Naive thymus-derived CD4-positive, alpha-beta T cell (primary cell): Measurements from ENCODE around the gene CYP2B6. TPM values are rescaled to one million over a fixed set of nuclear protein-coding genes. Genes with fewer than 3 reads are reported as not detected.
A peak's percentile ranks its signal among the peaks of the same experiment; 100 is the strongest.

Source experiments
- ATAC-seq: fragments of 150-1000 bp; cut with Tn5 transposase; 2 replicates; pipeline ENCODE4 v1.10.0; 2021; ENCODE audit warnings: mild to moderate bottlenecking, moderate library complexity
- CTCF ChIA-PET: fragments of 350-600 bp; sonication (Branson Sonifier 250); formaldehyde crosslinking; loops from one replicate; lab custom pipeline; 2021; ENCODE audit warnings: antibody characterized with exemption; lab: Charles Lee
- POLR2A ChIA-PET: fragments of 350-600 bp; sonication (Branson Sonifier 250); formaldehyde crosslinking; loops from one replicate; lab custom pipeline; 2021; ENCODE audit warnings: antibody characterized with exemption, inconsistent platforms; lab: Charles Lee
- DNase-seq, 9 donors: peaks; one replicate each; pipeline versions ENCODE4 v3.0.0 to v3.0.0-alpha.2; 2020 to 2022; ENCODE audit warnings: mixed read lengths in 1 of 9
- H3K27ac ChIP-seq: one replicate; pipeline ENCODE4 v1.7.0; 2013; ENCODE audit warnings: mild to moderate bottlenecking, low read depth, low read length, moderate library complexity
- H3K27me3 ChIP-seq, 2 donors: one replicate each; pipeline ENCODE4 v1.7.0; 2013; ENCODE audit warnings: low read length in 2 of 2, mild to moderate bottlenecking in 2 of 2, moderate library complexity in 2 of 2; ENCODE audit not compliant: control insufficient read depth in 2 of 2, insufficient read depth in 2 of 2
- H3K36me3 ChIP-seq, 3 experiments: 1 replicate in 2 of 3; 2 replicates in 1 of 3; pipeline ENCODE4 v1.7.0; 2013; ENCODE audit warnings: low read length in 3 of 3, mild to moderate bottlenecking in 3 of 3, moderate library complexity in 1 of 3; ENCODE audit not compliant: insufficient read depth in 3 of 3, control insufficient read depth in 2 of 3
- H3K4me1 ChIP-seq, 2 donors: one replicate each; pipeline ENCODE4 v1.7.0; 2013; ENCODE audit warnings: low read length in 2 of 2, mild to moderate bottlenecking in 2 of 2, moderate library complexity in 1 of 2; ENCODE audit not compliant: control insufficient read depth in 2 of 2, insufficient read depth in 2 of 2
- H3K4me3 ChIP-seq: 2 replicates; pipeline ENCODE4 v1.7.0; 2013; ENCODE audit warnings: mild to moderate bottlenecking, low read length
- H3K9me3 ChIP-seq, 3 experiments: 1 replicate in 2 of 3; 2 replicates in 1 of 3; pipeline ENCODE4 v1.7.0; 2013; ENCODE audit warnings: low read length in 3 of 3; ENCODE audit not compliant: control insufficient read depth in 2 of 3
- H3K27ac Mint-ChIP-seq, 9 donors: one replicate each; pipeline ENCODE4 v1.8.0; 2020 to 2022; ENCODE audit warnings: mixed read lengths in 9 of 9, mild to moderate bottlenecking in 8 of 9, moderate library complexity in 5 of 9, inconsistent platforms in 2 of 9
- H3K27me3 Mint-ChIP-seq, 5 donors: one replicate each; pipeline ENCODE4 v1.8.0; 2021 to 2022; ENCODE audit warnings: mixed read lengths in 5 of 5, mild to moderate bottlenecking in 1 of 5
- H3K36me3 Mint-ChIP-seq, 5 donors: one replicate each; pipeline ENCODE4 v1.8.0; 2020 to 2022; ENCODE audit warnings: mixed read lengths in 5 of 5, mild to moderate bottlenecking in 3 of 5, inconsistent platforms in 1 of 5
- H3K4me1 Mint-ChIP-seq, 7 donors: one replicate each; pipeline ENCODE4 v1.8.0; 2020 to 2022; ENCODE audit warnings: mixed read lengths in 7 of 7, mild to moderate bottlenecking in 3 of 7, inconsistent platforms in 1 of 7
- H3K4me3 Mint-ChIP-seq, 10 donors: one replicate each; pipeline ENCODE4 v1.8.0; 2020 to 2022; ENCODE audit warnings: mild to moderate bottlenecking in 10 of 10, mixed read lengths in 10 of 10, moderate library complexity in 6 of 10, inconsistent platforms in 2 of 10
- H3K9me3 Mint-ChIP-seq, 11 donors: one replicate each; pipeline ENCODE4 v1.8.0; 2020 to 2022; ENCODE audit warnings: mixed read lengths in 11 of 11, mild to moderate bottlenecking in 4 of 11, inconsistent platforms in 1 of 11, moderate library complexity in 1 of 11
- intact Hi-C, 2 donors: fragments of 100-400 bp; cut with micrococcal nuclease; formaldehyde crosslinking; loops; one replicate each; pipeline ENCODE4 v1.15.1; 2023
- polyA plus RNA-seq, 2 donors: library from polyadenylated mRNA; unstranded; fragments of 300-500 nt; fragmentation: Illumina TruSeq; gene quantifications; one replicate each; pipeline ENCODE4 v1.2.3, GENCODE V29; 2021
- total RNA-seq, 6 experiments: library from RNA in 5 of 6; stranded (reverse) in 5 of 6; gene quantifications; 1 replicate in 5 of 6; 2 replicates in 1 of 6; pipeline ENCODE4 v1.2.3 and lab custom pipeline; 2021 to 2026

CYP2B6 gene
- total RNA-seq = not detected
- polyA plus RNA-seq = not detected
- total RNA-seq (lab: John Stamatoyannopoulos, UW) = not detected

GRCh38 chr19:40990972-40991381 lies at the start of gene CYP2B6:
CYP2B6 (plus strand) TSS chr19:40991282; CDS start chr19:40991306, 24 bp downstream.
- Mint-ChIP-seq H3K4me1 (no peaks in the 10 kb centered on the region), H3K27me3 (peaks cover 4 to 22% (median 8%) of the 10 kb centered on the region in 5 donors), H3K4me3 (no peak within 1 kb of the TSS), H3K36me3 (peaks cover 0 to 7% (median 3%) of the 10 kb centered on the region in 5 donors), H3K27ac (peak within 1 kb of the TSS in 1 of 9 donors; percentile 10), H3K9me3 (peaks cover 0 to 25% (median 6%) of the 10 kb centered on the region in 11 donors)
- intact Hi-C loops = no loop called here
- Histone ChIP-seq H3K27me3 (no peaks in the 10 kb centered on the region), H3K27ac (no peak within 1 kb of the TSS), H3K9me3 (peaks cover 0 to 3% (median 0%) of the 10 kb centered on the region in 3 experiments), H3K36me3 (no peaks in the 10 kb centered on the region), H3K4me1 (no peaks in the 10 kb centered on the region), H3K4me3 (no peak within 1 kb of the TSS)
- ChIA-PET POLR2A (no interaction called here), CTCF (interaction anchor here (0.7 kb wide), 1 partner anchor 16 kb away, joined by 3 read pairs; no protein-coding TSS in a partner anchor)
- ATAC-seq (no peak), DNase-seq (no peak)

GRCh38 chr19:40941481-40942219 lies 49.4 kb upstream of the CYP2B6 start:
- H3K27ac ChIP-seq = no peak overlapping the region
- Mint-ChIP-seq H3K27me3 (peaks cover 10 to 38% (median 12%) of the 10 kb centered on the region in 5 donors), H3K36me3 (peaks cover 0 to 5% (median 0%) of the 10 kb centered on the region in 5 donors), H3K27ac (no peak overlapping the region), H3K9me3 (peaks cover 0 to 3% (median 0%) of the 10 kb centered on the region in 11 donors), H3K4me1 (no peaks in the 10 kb centered on the region), H3K4me3 (no peak overlapping the region)
- no peaks in the 10 kb centered on the region for H3K36me3 ChIP-seq
- H3K27me3 ChIP-seq = no peaks in the 10 kb centered on the region
- ChIA-PET POLR2A (no interaction called here), CTCF (no interaction called here)
- intact Hi-C loops = no loop called here
- no peak for ATAC-seq
- no peak for DNase-seq
- H3K4me1 ChIP-seq = no peaks in the 10 kb centered on the region
- no peaks in the 10 kb centered on the region for H3K9me3 ChIP-seq
- no peak overlapping the region for H3K4me3 ChIP-seq

- DNase-seq = no peak
- Histone ChIP-seq H3K27ac (no peak overlapping the region), H3K4me1 (no peaks in the 10 kb centered on the region), H3K36me3 (no peaks in the 10 kb centered on the region), H3K9me3 (no peaks in the 10 kb centered on the region), H3K4me3 (no peak overlapping the region), H3K27me3 (no peaks in the 10 kb centered on the region)
- H3K27me3 Mint-ChIP-seq = peaks cover 0 to 31% (median 12%) of the 10 kb centered on the region in 5 donors
- CTCF ChIA-PET = interaction anchor here (0.6 kb wide), 1 partner anchor 40 kb away, joined by 3 read pairs; no protein-coding TSS in a partner anchor
- POLR2A ChIA-PET = no interaction called here
- intact Hi-C loops = no loop called here
- no peak overlapping the region for H3K27ac Mint-ChIP-seq
- H3K36me3 Mint-ChIP-seq = peaks cover 0 to 5% (median 0%) of the 10 kb centered on the region in 5 donors
- peaks cover 0 to 6% (median 0%) of the 10 kb centered on the region in 7 donors for H3K4me1 Mint-ChIP-seq
- ATAC-seq = no peak
- peaks cover 0 to 10% (median 0%) of the 10 kb centered on the region in 11 donors for H3K9me3 Mint-ChIP-seq
- no peak overlapping the region for H3K4me3 Mint-ChIP-seq
Measured at GRCh38 chr19:40945645-40946044, 45.4 kb upstream of the CYP2B6 start.

- H3K36me3 ChIP-seq = no peaks in the 10 kb centered on the region
- POLR2A ChIA-PET = interaction anchor here (0.6 kb wide), 1 partner anchor 22 kb away, joined by 3 read pairs; no protein-coding TSS in a partner anchor
- H3K27ac Mint-ChIP-seq = no peak overlapping the region
- ATAC-seq = no peak
- DNase-seq = no peak
- H3K9me3 Mint-ChIP-seq = peaks cover 0 to 14% (median 4%) of the 10 kb centered on the region in 11 donors
- peaks cover 0 to 5% (median 3%) of the 10 kb centered on the region in 5 donors for H3K36me3 Mint-ChIP-seq
- H3K27me3 ChIP-seq = no peaks in the 10 kb centered on the region
- CTCF ChIA-PET = no interaction called here
- H3K4me1 ChIP-seq = no peaks in the 10 kb centered on the region
- H3K27ac ChIP-seq = no peak overlapping the region
- no peak overlapping the region for H3K4me3 Mint-ChIP-seq
- peaks cover 0 to 31% (median 12%) of the 10 kb centered on the region in 5 donors for H3K27me3 Mint-ChIP-seq
- H3K9me3 ChIP-seq = no peaks in the 10 kb centered on the region
- H3K4me1 Mint-ChIP-seq = peaks cover 0 to 6% (median 0%) of the 10 kb centered on the region in 7 donors
- intact Hi-C loops = no loop called here
- no peak overlapping the region for H3K4me3 ChIP-seq
Measured at GRCh38 chr19:40947114-40947513, 44.0 kb upstream of the CYP2B6 start.

GRCh38 chr19:40947573-40947972 lies 43.5 kb upstream of the CYP2B6 start:
- H3K4me3 ChIP-seq = no peak overlapping the region
- Mint-ChIP-seq H3K4me1 (peaks cover 0 to 6% (median 0%) of the 10 kb centered on the region in 7 donors), H3K27ac (no peak overlapping the region), H3K9me3 (peaks cover 0 to 18% (median 5%) of the 10 kb centered on the region in 11 donors), H3K4me3 (no peak overlapping the region), H3K36me3 (peaks cover 0 to 6% (median 4%) of the 10 kb centered on the region in 5 donors), H3K27me3 (peaks cover 0 to 31% (median 13%) of the 10 kb centered on the region in 5 donors)
- POLR2A ChIA-PET = interaction anchor here (0.6 kb wide), 1 partner anchor 22 kb away, joined by 3 read pairs; no protein-coding TSS in a partner anchor
- no peak for ATAC-seq
- CTCF ChIA-PET = no interaction called here
- H3K27me3 ChIP-seq = no peaks in the 10 kb centered on the region
- no peak overlapping the region for H3K27ac ChIP-seq
- intact Hi-C loops = no loop called here
- H3K9me3 ChIP-seq = no peaks in the 10 kb centered on the region
- no peaks in the 10 kb centered on the region for H3K4me1 ChIP-seq
- no peaks in the 10 kb centered on the region for H3K36me3 ChIP-seq
- DNase-seq = no peak

GRCh38 chr19:40948580-40949299 lies 42.3 kb upstream of the CYP2B6 start:
- Histone ChIP-seq H3K27me3 (no peaks in the 10 kb centered on the region), H3K4me1 (no peaks in the 10 kb centered on the region), H3K4me3 (no peak overlapping the region), H3K36me3 (no peaks in the 10 kb centered on the region), H3K9me3 (peaks cover 3 to 11% (median 5%) of the 10 kb centered on the region in 3 experiments), H3K27ac (no peak overlapping the region)
- peaks cover 0 to 12% (median 5%) of the 10 kb centered on the region in 5 donors for H3K36me3 Mint-ChIP-seq
- ChIA-PET POLR2A (no interaction called here), CTCF (no interaction called here)
- intact Hi-C loops = no loop called here
- ATAC-seq = no peak
- H3K27ac Mint-ChIP-seq = no peak overlapping the region
- H3K9me3 Mint-ChIP-seq = peaks cover 0 to 30% (median 16%) of the 10 kb centered on the region in 11 donors
- H3K4me1 Mint-ChIP-seq = peaks cover 0 to 6% (median 0%) of the 10 kb centered on the region in 7 donors
- DNase-seq = no peak
- H3K4me3 Mint-ChIP-seq = no peak overlapping the region
- H3K27me3 Mint-ChIP-seq = peaks cover 0 to 31% (median 16%) of the 10 kb centered on the region in 5 donors
